Liver (tissue), 9 donors: ENCODE measurements around the gene EPB41L2. TPM values are rescaled to one million over a fixed set of nuclear protein-coding genes. Genes with fewer than 3 reads are reported as not detected.

Source experiments
- DNase-seq: peaks from one replicate; pipeline ENCODE4 v3.0.0-alpha.2; 2017; ENCODE audit warnings: low spot score
- H3K27ac ChIP-seq, 2 donors: one replicate each; pipeline ENCODE4 v1.7.0; 2013; ENCODE audit warnings: inconsistent platforms in 2 of 2, low read length in 2 of 2, control low read depth in 1 of 2, low read depth in 1 of 2, mild to moderate bottlenecking in 1 of 2
- H3K27me3 ChIP-seq, 4 donors: one replicate each; pipeline versions ENCODE4 v1.6.1 to v1.7.0; 2013; ENCODE audit warnings: low read length in 3 of 4, inconsistent platforms in 1 of 4, mild to moderate bottlenecking in 1 of 4, moderate library complexity in 1 of 4; ENCODE audit not compliant: control insufficient read depth in 4 of 4, insufficient read depth in 4 of 4
- H3K36me3 ChIP-seq, 4 donors: one replicate each; pipeline versions ENCODE4 v1.6.1 to v1.7.0; 2013; ENCODE audit warnings: low read length in 3 of 4, mild to moderate bottlenecking in 3 of 4, low read depth in 1 of 4, moderate library complexity in 1 of 4; ENCODE audit not compliant: control insufficient read depth in 4 of 4, insufficient read depth in 3 of 4
- H3K4me1 ChIP-seq, 4 donors: one replicate each; pipeline versions ENCODE4 v1.6.1 to v1.7.0; 2013; ENCODE audit warnings: low read length in 3 of 4, mild to moderate bottlenecking in 3 of 4, moderate library complexity in 1 of 4; ENCODE audit not compliant: control insufficient read depth in 4 of 4, insufficient read depth in 4 of 4
- H3K4me3 ChIP-seq, 3 donors: one replicate each; pipeline versions ENCODE4 v1.6.1 to v1.7.0; 2013; ENCODE audit warnings: low read length in 3 of 3, control low read depth in 1 of 3, low read depth in 1 of 3, mild to moderate bottlenecking in 1 of 3
- H3K9ac ChIP-seq, 2 donors: one replicate each; pipeline ENCODE4 v1.7.0; 2013; ENCODE audit warnings: low read length in 2 of 2, mild to moderate bottlenecking in 2 of 2, moderate library complexity in 2 of 2, control low read depth in 1 of 2, low read depth in 1 of 2
- H3K9me3 ChIP-seq, 4 donors: one replicate each; pipeline versions ENCODE4 v1.6.1 to v1.7.0; 2013; ENCODE audit warnings: low read length in 3 of 4; ENCODE audit not compliant: control insufficient read depth in 4 of 4
- CTCF ChIP-seq: fragments of 150-350 bp; IDR thresholded peaks from 2 replicates; pipeline ENCODE4 v1.5.1; 2017; ENCODE audit warnings: improper control_type of control experiment, low read depth, low read length; ENCODE audit not compliant: missing input control
- EGR1 ChIP-seq, 2 donors: IDR thresholded peaks; 2 replicates each; pipeline ENCODE4 v1.6.1; 2016 to 2018; ENCODE audit warnings: antibody characterized with exemption in 2 of 2, low read depth in 2 of 2
- FOXA1 ChIP-seq: IDR thresholded peaks from 2 replicates; pipeline ENCODE4 v1.6.1; 2016; ENCODE audit warnings: antibody characterized with exemption
- FOXA2 ChIP-seq: IDR thresholded peaks from 2 replicates; pipeline ENCODE4 v1.6.1; 2016; ENCODE audit warnings: antibody characterized with exemption
- HNF4A ChIP-seq, 2 donors: conservative IDR thresholded peaks; 2 replicates each; pipeline ENCODE4 v1.6.1; 2016; ENCODE audit warnings: antibody characterized with exemption in 2 of 2, mild to moderate bottlenecking in 2 of 2
- HNF4G ChIP-seq: IDR thresholded peaks from 2 replicates; pipeline ENCODE4 v1.6.1; 2016; ENCODE audit warnings: antibody characterized with exemption
- MAX ChIP-seq: IDR thresholded peaks from 2 replicates; pipeline ENCODE4 v1.6.1; 2016; ENCODE audit warnings: antibody characterized with exemption
- NR2F2 ChIP-seq: IDR thresholded peaks from 2 replicates; pipeline ENCODE4 v1.6.1; 2016; ENCODE audit warnings: antibody characterized with exemption
- RAD21 ChIP-seq, 2 donors: IDR thresholded peaks; 2 replicates each; pipeline ENCODE4 v1.6.1; 2016; ENCODE audit warnings: antibody characterized with exemption in 2 of 2, mild to moderate bottlenecking in 2 of 2
- REST ChIP-seq: IDR thresholded peaks from 2 replicates; pipeline ENCODE4 v1.6.1; 2016; ENCODE audit warnings: antibody characterized with exemption, mild to moderate bottlenecking
- RXRA ChIP-seq, 2 donors: IDR thresholded peaks; 2 replicates each; pipeline ENCODE4 v1.6.1; 2017 to 2018; ENCODE audit warnings: antibody characterized with exemption in 2 of 2, mild to moderate bottlenecking in 1 of 2
- SP1 ChIP-seq: IDR thresholded peaks from 2 replicates; pipeline ENCODE4 v1.6.1; 2018; ENCODE audit warnings: antibody characterized with exemption, mild to moderate bottlenecking
- TAF1 ChIP-seq: conservative IDR thresholded peaks from 2 replicates; pipeline ENCODE4 v1.6.1; 2016; ENCODE audit warnings: antibody characterized with exemption, mild to moderate bottlenecking
- WGBS: extraction: QIAGEN DNeasy Blood & Tissue Kit; methylation state at CpG from one replicate; pipeline ENCODE4 v1.1.7; 2013; 5-methylcytosine and 5-hydroxymethylcytosine counted together
- polyA plus RNA-seq, 2 donors: library from polyadenylated mRNA; stranded (reverse) in 1 of 2; unstranded in 1 of 2; fragments of 200-250 nt in 1 of 2; fragments of >200 nt in 1 of 2; fragmentation: Nextera tagmentation in 1 of 2; extraction: Ambion mirVana in 1 of 2; gene quantifications; one replicate each; pipeline versions ENCODE4 v1.2.1 to v1.2.3, GENCODE V29; 2013 to 2015
- total RNA-seq, 2 donors: library from RNA; depleted of rRNA; stranded (reverse); fragments of >200 nt; gene quantifications; one replicate each; pipeline ENCODE4 v1.2.3, GENCODE V29; 2014
- donor health status: healthy.
- donor health status: healthy.
- donor health status: healthy.
- donor health status: healthy.
- donor health status: healthy.

EPB41L2 gene
- total and polyA plus RNA-seq, 4 donors = 10.0 to 43.3 (median 18.7) TPM

- DNase-seq = no peak
- TF ChIP-seq RXRA (IDR thresholded peaks at IDR 0.05) (peak in 1 of 2 donors; percentile 11), TAF1 (no peak)
- no peak overlapping the region for H3K9ac ChIP-seq
- WGBS = 86% methylated on average over 1 of the region's 1 CpG
- H3K4me3 ChIP-seq = no peak overlapping the region
- no peak overlapping the region for H3K27ac ChIP-seq
- no peaks in the 10 kb centered on the region for H3K27me3 ChIP-seq
- H3K36me3 ChIP-seq = peaks cover 0 to 2% (median 0%) of the 10 kb centered on the region in 4 donors
- H3K9me3 ChIP-seq = no peaks in the 10 kb centered on the region
- H3K4me1 ChIP-seq = peaks cover 10 to 36% (median 16%) of the 10 kb centered on the region in 4 donors
Observed at GRCh38 chr6:130846501-130846900, 216.5 kb downstream of the EPB41L2 start.

- no peak for TF ChIP-seq FOXA1
- no peak for TF ChIP-seq TAF1
- peak; percentile 40 for TF ChIP-seq CTCF
- TF ChIP-seq REST = no peak
- no peak for TF ChIP-seq FOXA2
- no peak for TF ChIP-seq MAX
- TF ChIP-seq RXRA (IDR thresholded peaks at IDR 0.05) = no peak
- no peak for TF ChIP-seq EGR1 (IDR thresholded peaks at IDR 0.05; ENCODE audit: low read depth in 2 of 2)
- TF ChIP-seq RAD21 (IDR thresholded peaks at IDR 0.05) = peak; percentile 86
- TF ChIP-seq HNF4A (conservative IDR thresholded peaks at IDR 0.05) = no peak
- TF ChIP-seq HNF4G = no peak
- no peak for TF ChIP-seq SP1
- no peak for TF ChIP-seq NR2F2
- no peaks in the 10 kb centered on the region for H3K27me3 ChIP-seq
- no peak overlapping the region for H3K27ac ChIP-seq
- H3K9ac ChIP-seq = no peak overlapping the region
- 63% methylated on average over 3 of the region's 3 CpGs for WGBS
- peaks cover 0 to 3% (median under 1%) of the 10 kb centered on the region in 4 donors for H3K36me3 ChIP-seq
- DNase-seq = no peak
- H3K4me1 ChIP-seq = peaks cover 0 to 34% (median 12%) of the 10 kb centered on the region in 4 donors
- no peaks in the 10 kb centered on the region for H3K9me3 ChIP-seq
- H3K4me3 ChIP-seq = no peak overlapping the region
Observed at GRCh38 chr6:130843575-130844320, 219.3 kb downstream of the EPB41L2 start.
